ENCODE results near the gene ACVR2B.

Gene ACVR2B

GRCh38 chr3:38458796-38459498 lies 5.3 kb downstream of the ACVR2B start:
- DNase-seq (ENCODE audit: low spot score) = peak; percentile 85

- no peak for DNase-seq (ENCODE audit: low spot score)
These were observed 5.9 kb downstream of the ACVR2B start for GRCh38 chr3:38459499-38460048.

GRCh38 chr3:38460377-38461270 lies 6.9 kb downstream of the ACVR2B start:
- no peak for DNase-seq (ENCODE audit: low spot score)

- no peak for DNase-seq (ENCODE audit: low spot score)
These were observed 12.0 kb downstream of the ACVR2B start for GRCh38 chr3:38465588-38466154.

- no peak for DNase-seq (ENCODE audit: low spot score)
These were observed 15.1 kb downstream of the ACVR2B start for GRCh38 chr3:38468765-38469164.

- no peak for DNase-seq (ENCODE audit: low spot score)
These were observed 16.2 kb downstream of the ACVR2B start for GRCh38 chr3:38469852-38470251.

- no peak for DNase-seq (ENCODE audit: low spot score)
These were observed 17.7 kb downstream of the ACVR2B start for GRCh38 chr3:38471260-38471857.

- DNase-seq (ENCODE audit: low spot score) = no peak
These were observed 18.7 kb downstream of the ACVR2B start for GRCh38 chr3:38472342-38472741.

- no peak for DNase-seq (ENCODE audit: low spot score)
These were observed 19.5 kb downstream of the ACVR2B start for GRCh38 chr3:38473229-38473628.

GRCh38 chr3:38474928-38475605 lies 21.4 kb downstream of the ACVR2B start:
- DNase-seq (ENCODE audit: low spot score) = no peak

- DNase-seq (ENCODE audit: low spot score) = no peak
These were observed 22.0 kb downstream of the ACVR2B start for GRCh38 chr3:38475716-38476115.

- no peak for DNase-seq (ENCODE audit: low spot score)
These were observed 22.6 kb downstream of the ACVR2B start for GRCh38 chr3:38476157-38476756.

GRCh38 chr3:38477057-38477820 lies 23.5 kb downstream of the ACVR2B start:
- DNase-seq (ENCODE audit: low spot score) = no peak

GRCh38 chr3:38477839-38478450 lies 24.3 kb downstream of the ACVR2B start:
- DNase-seq (ENCODE audit: low spot score) = no peak

- DNase-seq (ENCODE audit: low spot score) = no peak
These were observed 25.2 kb downstream of the ACVR2B start for GRCh38 chr3:38478901-38479300.

- DNase-seq (ENCODE audit: low spot score) = peak; percentile 90
These were observed 25.9 kb downstream of the ACVR2B start for GRCh38 chr3:38479431-38480092.

- DNase-seq (ENCODE audit: low spot score) = no peak
These were observed 26.4 kb downstream of the ACVR2B start for GRCh38 chr3:38480093-38480445.

GRCh38 chr3:38480930-38481329 lies 27.2 kb downstream of the ACVR2B start:
- DNase-seq (ENCODE audit: low spot score) = no peak

- DNase-seq (ENCODE audit: low spot score) = no peak
These were observed 29.3 kb downstream of the ACVR2B start for GRCh38 chr3:38482951-38483350.

GRCh38 chr3:38487323-38487722 lies 33.6 kb downstream of the ACVR2B start:
- no peak for DNase-seq (ENCODE audit: low spot score)

All from COLO829 (cell line).